Occipital lobe (tissue), 2 donors: ENCODE results near the gene ZNF775. TPM values are rescaled to one million over a fixed set of nuclear protein-coding genes. Genes with fewer than 3 reads are reported as not detected.

Experiments
- DNase-seq: peaks from one replicate; lab custom pipeline; 2025; lab: John Stamatoyannopoulos, UW
- total RNA-seq: library from RNA; depleted of rRNA; stranded (reverse); fragments of >200 nt; gene quantifications from one replicate; pipeline ENCODE4 v1.2.3, GENCODE V29; 2014

ZNF775 gene
- total RNA-seq, 1 donor from 2014 or later: 10.6 TPM

- DNase-seq: no peak
Observed at GRCh38 chr7:150412016-150412415, 32.9 kb downstream of the ZNF775 start.

GRCh38 chr7:150412518-150413488, 33.7 kb downstream of the ZNF775 start:
- DNase-seq: no peak

DNA sequence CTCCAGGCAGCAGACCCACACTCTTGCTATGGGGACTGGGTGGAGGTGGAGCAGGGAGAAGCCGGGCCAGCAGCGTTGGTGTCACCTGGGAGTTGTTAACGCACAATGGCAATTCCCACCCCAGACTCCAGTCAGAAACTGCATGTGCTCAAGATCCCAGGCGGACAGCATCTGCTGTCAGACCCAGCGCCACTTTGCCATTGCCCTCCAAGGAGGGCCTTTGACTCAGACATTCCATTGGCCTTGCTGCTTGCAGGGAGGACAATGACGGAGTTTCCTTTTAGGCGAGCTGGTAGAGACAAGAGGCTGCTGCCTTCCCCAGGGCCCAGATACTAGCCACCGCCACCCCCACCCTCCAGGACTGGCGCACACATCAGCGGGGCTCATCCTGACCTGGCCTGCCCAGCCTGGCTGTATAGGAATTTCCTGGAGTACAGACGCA, 34.5 kb downstream of the ZNF775 start:
- DNase-seq: no peak

- no peak for DNase-seq
Observed at GRCh38 chr7:150415161-150416153, 36.3 kb downstream of the ZNF775 start.

- DNase-seq: no peak
Observed at GRCh38 chr7:150417239-150417638, 38.1 kb downstream of the ZNF775 start.

DNA sequence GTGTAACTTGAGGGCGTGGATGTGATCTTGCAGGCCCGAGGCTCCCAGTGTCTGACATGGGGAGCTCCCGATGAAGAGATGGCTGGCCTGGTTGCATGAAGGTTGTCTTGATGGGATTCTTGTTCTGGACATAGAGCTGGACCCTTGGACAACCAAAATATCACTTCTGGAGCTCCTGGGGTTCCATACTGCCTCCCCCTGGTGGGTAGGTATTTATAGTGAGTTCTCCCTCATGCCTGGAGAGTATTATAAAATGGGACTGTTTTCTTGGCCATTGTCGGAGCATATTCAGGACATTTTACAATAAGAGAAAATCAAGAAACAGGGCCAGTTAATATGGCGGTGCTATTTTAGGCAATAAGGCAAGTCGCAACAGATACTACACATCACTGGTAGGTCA, 38.7 kb downstream of the ZNF775 start:
- no peak for DNase-seq

GRCh38 chr7:150420242-150420641, 41.1 kb downstream of the ZNF775 start:
- DNase-seq: no peak

DNA sequence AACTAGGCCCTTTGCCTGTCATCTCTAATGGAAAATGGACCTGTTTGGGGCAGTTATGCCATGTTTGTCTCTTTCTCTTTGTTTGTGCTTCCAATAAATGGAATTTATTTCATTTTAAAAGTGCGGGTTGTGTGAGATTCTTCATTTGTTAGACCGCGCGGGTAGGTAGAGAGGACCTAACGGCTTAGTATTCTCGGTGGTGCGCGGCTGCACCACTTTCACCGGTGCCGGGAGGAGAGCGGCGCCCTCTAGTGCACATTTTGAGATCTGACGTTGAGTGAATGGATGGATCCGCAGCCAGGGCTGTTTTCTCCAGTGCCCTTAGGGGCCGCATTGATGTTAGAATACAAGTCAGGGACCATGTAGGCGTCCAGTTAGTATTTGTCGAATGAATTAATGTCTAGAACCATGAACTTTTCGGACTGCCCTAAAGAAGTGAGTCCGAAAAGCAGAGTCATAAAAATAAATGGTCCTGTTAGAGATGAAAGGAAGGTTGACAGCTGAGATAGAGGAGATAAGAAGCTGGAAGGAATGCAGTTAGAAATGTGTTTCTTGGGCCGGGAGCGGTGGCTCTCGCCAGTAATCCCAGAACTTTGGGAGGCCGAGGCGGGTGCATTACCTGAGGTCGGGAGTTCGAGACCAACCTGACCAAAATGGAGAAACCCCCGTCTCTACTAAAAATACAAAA, 42.0 kb downstream of the ZNF775 start:
- DNase-seq: peak; percentile 48

- no peak for DNase-seq
Observed at GRCh38 chr7:150421831-150422230, 42.7 kb downstream of the ZNF775 start.

DNA sequence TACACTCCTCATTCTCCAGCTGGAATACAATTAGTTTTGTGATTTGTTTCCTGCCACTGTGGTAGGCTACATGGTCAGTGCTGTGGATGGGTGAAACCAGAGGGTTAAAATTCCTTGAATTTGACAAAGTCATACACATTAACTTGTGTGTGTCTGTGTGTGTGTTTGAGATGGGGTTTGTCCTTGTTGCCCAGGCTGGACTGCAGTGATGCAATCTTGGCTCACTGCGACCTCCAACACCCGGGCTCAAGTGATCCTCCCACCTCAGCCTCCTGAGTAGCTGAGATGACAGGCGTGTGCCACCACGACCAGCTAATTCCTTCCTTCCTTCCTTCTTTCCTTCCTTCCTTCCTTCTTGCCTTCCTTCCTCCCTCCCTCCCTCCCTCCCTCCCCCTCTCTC, 46.5 kb downstream of the ZNF775 start:
- DNase-seq: no peak

DNA sequence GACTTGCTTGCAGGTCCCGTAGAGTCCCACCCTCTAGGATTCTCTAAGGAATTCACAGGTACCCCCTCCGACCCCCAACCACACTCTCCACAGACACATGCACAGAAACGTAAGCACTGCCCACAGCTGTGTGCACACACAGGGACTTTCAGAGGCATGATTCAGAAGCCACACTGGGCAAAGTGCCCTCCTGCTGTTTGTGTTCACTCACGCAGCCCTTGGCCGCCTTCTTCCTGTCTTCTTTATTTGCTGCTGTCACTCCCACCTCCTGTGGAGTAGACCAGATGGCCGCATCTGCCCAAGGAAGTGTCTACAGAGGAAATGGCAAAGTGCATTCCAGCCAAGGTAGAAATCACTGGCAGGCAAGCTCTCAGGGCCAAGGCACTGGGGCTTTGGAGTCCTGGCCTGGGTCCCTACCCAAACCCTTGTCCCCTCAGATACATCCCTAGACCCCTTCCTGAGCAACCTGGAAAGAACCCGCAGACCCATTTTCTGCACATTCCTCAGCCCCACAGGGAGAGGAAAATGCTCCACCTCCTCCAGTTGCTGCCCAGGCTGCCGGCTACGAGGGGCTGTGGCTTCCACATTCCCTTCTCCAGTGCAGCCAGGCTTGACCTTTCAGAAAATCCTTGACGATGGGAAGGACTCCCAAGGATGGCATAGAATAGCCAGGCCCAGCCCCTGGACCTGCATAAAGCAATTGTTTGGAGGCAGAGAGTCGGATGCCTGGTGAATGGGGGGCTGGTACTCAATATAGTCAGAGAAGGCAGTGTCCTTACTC, 49.7 kb downstream of the ZNF775 start:
- DNase-seq: peak; percentile 51

DNA sequence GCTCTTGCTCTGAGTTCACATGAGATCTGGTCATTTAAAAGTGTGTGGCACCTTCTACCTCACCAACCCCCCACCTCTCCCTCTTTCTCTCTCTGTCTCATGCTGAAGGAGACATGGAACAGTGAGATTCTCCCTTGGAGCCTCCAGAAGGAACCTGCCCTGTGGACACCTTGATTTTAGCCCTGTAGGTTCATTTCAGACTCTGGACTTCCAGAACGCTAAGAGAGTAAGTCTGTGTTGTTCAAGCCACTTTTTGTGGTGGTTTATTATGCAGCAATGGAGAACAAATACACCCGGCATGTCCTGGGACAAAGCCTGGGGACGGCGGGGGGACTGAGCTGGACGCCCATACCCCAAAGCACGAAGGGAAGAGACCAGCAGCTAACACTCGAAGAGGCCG, 50.6 kb downstream of the ZNF775 start:
- DNase-seq: no peak

- DNase-seq: no peak
Observed at GRCh38 chr7:150430465-150431085, 51.4 kb downstream of the ZNF775 start.

GRCh38 chr7:150431839-150432658, 52.9 kb downstream of the ZNF775 start:
- DNase-seq: no peak

GRCh38 chr7:150432915-150433892, 54.1 kb downstream of the ZNF775 start:
- DNase-seq: no peak

GRCh38 chr7:150434240-150434639, 55.1 kb downstream of the ZNF775 start:
- DNase-seq: no peak

GRCh38 chr7:150435047-150435389, 55.9 kb downstream of the ZNF775 start:
- no peak for DNase-seq
